H9 (cell line): ENCODE results near the gene HECW1. TPM values are rescaled to one million over a fixed set of nuclear protein-coding genes. Genes with fewer than 3 reads are reported as not detected.

Source experiments
- DNase-seq: peaks from one replicate; pipeline ENCODE4 v3.0.0-alpha.2; 2017
- H2AFZ ChIP-seq: one replicate; pipeline ENCODE4 v1.6.1; 2013; ENCODE audit warnings: mild to moderate bottlenecking, low read length, control low read depth, moderate library complexity
- H2AK5ac ChIP-seq: 2 replicates; pipeline ENCODE4 v1.6.1; 2013; ENCODE audit warnings: low read length, control low read depth, mixed read lengths; ENCODE audit not compliant: insufficient read length
- H2BK120ac ChIP-seq: one replicate; pipeline ENCODE4 v1.6.1; 2013; ENCODE audit warnings: low read depth, mild to moderate bottlenecking, low read length, control low read depth, inconsistent platforms; ENCODE audit not compliant: poor library complexity, severe bottlenecking
- H2BK12ac ChIP-seq: 2 replicates; pipeline ENCODE4 v1.6.1; 2013; ENCODE audit warnings: low read length, control low read depth, mixed read lengths, low read depth; ENCODE audit not compliant: insufficient read length
- H2BK15ac ChIP-seq: 2 replicates; pipeline ENCODE4 v1.6.1; 2013; ENCODE audit warnings: low read depth, low read length, control low read depth
- H2BK20ac ChIP-seq: one replicate; pipeline ENCODE4 v1.6.1; 2013; ENCODE audit warnings: low read depth, mild to moderate bottlenecking, low read length, control low read depth, inconsistent platforms; ENCODE audit not compliant: poor library complexity, severe bottlenecking
- H2BK5ac ChIP-seq: 2 replicates; pipeline ENCODE4 v1.6.1; 2013; ENCODE audit warnings: low read length, control low read depth, mixed read lengths; ENCODE audit not compliant: insufficient read length
- H3K14ac ChIP-seq: 2 replicates; pipeline ENCODE4 v1.6.1; 2013; ENCODE audit warnings: low read length, control low read depth; ENCODE audit not compliant: insufficient read depth
- H3K18ac ChIP-seq: 2 replicates; pipeline ENCODE4 v1.6.1; 2013; ENCODE audit warnings: low read depth, mild to moderate bottlenecking, mixed read lengths, low read length, control low read depth; ENCODE audit not compliant: insufficient read length
- H3K23ac ChIP-seq: 2 replicates; pipeline ENCODE4 v1.6.1; 2013; ENCODE audit warnings: low read length, control low read depth, mixed read lengths, low read depth; ENCODE audit not compliant: insufficient read length
- H3K23me2 ChIP-seq: 2 replicates; pipeline ENCODE4 v1.6.1; 2013; ENCODE audit warnings: low read depth, mild to moderate bottlenecking, mixed read lengths, low read length, control low read depth; ENCODE audit not compliant: insufficient read length, poor library complexity, severe bottlenecking
- H3K27ac ChIP-seq: 2 replicates; pipeline ENCODE4 v1.5.1; 2013; ENCODE audit warnings: low read length, control low read depth, mixed read lengths, low read depth; ENCODE audit not compliant: insufficient read length
- H3K27me3 ChIP-seq: 2 replicates; pipeline ENCODE4 v1.6.1; 2013; ENCODE audit warnings: low read length, control low read depth, inconsistent platforms; ENCODE audit not compliant: insufficient read depth
- H3K4ac ChIP-seq: 2 replicates; pipeline ENCODE4 v1.6.1; 2013; ENCODE audit warnings: low read depth, mild to moderate bottlenecking, control low read depth, inconsistent platforms, low read length, moderate library complexity
- H3K4me1 ChIP-seq: 2 replicates; pipeline ENCODE4 v1.6.1; 2013; ENCODE audit warnings: low read length, control low read depth, inconsistent platforms; ENCODE audit not compliant: insufficient read depth
- H3K4me2 ChIP-seq: 2 replicates; pipeline ENCODE4 v1.6.1; 2013; ENCODE audit warnings: low read length, control low read depth, mixed read lengths; ENCODE audit not compliant: insufficient read length, insufficient read depth
- H3K56ac ChIP-seq: 2 replicates; pipeline ENCODE4 v1.6.1; 2013; ENCODE audit warnings: low read depth, mild to moderate bottlenecking, mixed read lengths, low read length, control low read depth; ENCODE audit not compliant: insufficient read length
- H3K79me1 ChIP-seq: 2 replicates; pipeline ENCODE4 v1.6.1; 2013; ENCODE audit warnings: low read depth, mild to moderate bottlenecking, moderate library complexity, low read length, control low read depth, inconsistent platforms; ENCODE audit not compliant: insufficient read depth, poor library complexity, severe bottlenecking
- H3K79me2 ChIP-seq: 2 replicates; pipeline ENCODE4 v1.6.1; 2013; ENCODE audit warnings: low read length, control low read depth, inconsistent platforms; ENCODE audit not compliant: insufficient read depth
- H3K9ac ChIP-seq: 2 replicates; pipeline ENCODE4 v1.6.1; 2013; ENCODE audit warnings: low read length, control low read depth, mixed read lengths; ENCODE audit not compliant: insufficient read length; ENCODE audit errors: extremely low read depth
- H3K9me3 ChIP-seq: one replicate; pipeline ENCODE4 v1.6.1; 2013; ENCODE audit warnings: low read depth, low read length, inconsistent platforms; ENCODE audit not compliant: control insufficient read depth
- H3T11ph ChIP-seq: one replicate; pipeline ENCODE4 v1.6.1; 2013; ENCODE audit warnings: mild to moderate bottlenecking, low read length, control low read depth, inconsistent platforms
- H4K20me1 ChIP-seq: one replicate; pipeline ENCODE4 v1.6.1; 2013; ENCODE audit not compliant: control insufficient read depth, insufficient read length, insufficient read depth
- H4K5ac ChIP-seq: 2 replicates; pipeline ENCODE4 v1.6.1; 2013; ENCODE audit warnings: low read depth, mild to moderate bottlenecking, mixed read lengths, low read length, control low read depth; ENCODE audit not compliant: insufficient read length
- H4K8ac ChIP-seq: replicated peaks from 2 replicates; pipeline ENCODE4 v1.6.1; 2013; ENCODE audit warnings: low read length, control low read depth, mixed read lengths, low read depth; ENCODE audit not compliant: insufficient read length
- H4K91ac ChIP-seq: 2 replicates; pipeline ENCODE4 v1.6.1; 2013; ENCODE audit warnings: low read depth, mild to moderate bottlenecking, moderate library complexity, mixed read lengths, low read length, control low read depth; ENCODE audit not compliant: insufficient read length
- H3K27ac Mint-ChIP-seq, 3 experiments: 2 replicates in 2 of 3; 3 replicates in 1 of 3; pipeline ENCODE4 v1.8.0; 2020 to 2021; ENCODE audit warnings: mixed read lengths in 3 of 3, mild to moderate bottlenecking in 1 of 3, moderate library complexity in 1 of 3
- H3K27me3 Mint-ChIP-seq: 2 replicates; pipeline ENCODE4 v1.8.0; 2021; ENCODE audit warnings: low read depth, mild to moderate bottlenecking, moderate library complexity, mixed read lengths
- H3K36me3 Mint-ChIP-seq, 3 experiments: 2 replicates in 2 of 3; 3 replicates in 1 of 3; pipeline ENCODE4 v1.8.0; 2020 to 2021; ENCODE audit warnings: low read depth in 3 of 3, mixed read lengths in 3 of 3; ENCODE audit not compliant: insufficient read depth in 1 of 3
- H3K4me1 Mint-ChIP-seq, 2 experiments: 2 replicates each; pipeline ENCODE4 v1.8.0; 2020; ENCODE audit warnings: mixed read lengths in 2 of 2
- H3K4me3 Mint-ChIP-seq, 2 experiments: 2 replicates in 1 of 2; 3 replicates in 1 of 2; pipeline ENCODE4 v1.8.0; 2020 to 2021; ENCODE audit warnings: mild to moderate bottlenecking in 2 of 2, mixed read lengths in 2 of 2, moderate library complexity in 1 of 2
- H3K9me3 Mint-ChIP-seq, 2 experiments: 2 replicates in 1 of 2; 3 replicates in 1 of 2; pipeline ENCODE4 v1.8.0; 2020; ENCODE audit warnings: mild to moderate bottlenecking in 2 of 2, mixed read lengths in 2 of 2, moderate library complexity in 1 of 2
- WGBS: extraction: QIAGEN DNeasy Blood & Tissue Kit; methylation state at CpG from one replicate; pipeline ENCODE4 v1.1.7; 2013; ENCODE audit warnings: missing lambda C conversion rate, low lambda C conversion rate, mixed read lengths; ENCODE audit not compliant: insufficient read length; ENCODE audit errors: extremely low coverage; 5-methylcytosine and 5-hydroxymethylcytosine counted together
- total RNA-seq: library from RNA; stranded (reverse); gene quantifications from 2 replicates; pipeline ENCODE4 v1.2.1, GENCODE V29; 2021
- TF ChIP-seq, protein P1 (sequence below): fragments of 200-600 bp; sonication (generic); conservative IDR thresholded peaks from 3 replicates; pipeline ENCODE4 v1.8.0; 2021; ENCODE audit warnings: antibody characterized with exemption, mild to moderate bottlenecking

Gene HECW1
- total RNA-seq, 1 experiment from 2014 or later: 5.0 TPM

GRCh38 chr7:43508461-43508860, 396.0 kb downstream of the HECW1 start:
- Histone ChIP-seq H2BK20ac (no peak overlapping the region), H3K79me1 (no peaks in the 10 kb centered on the region), H4K20me1 (no peaks in the 10 kb centered on the region), H3K18ac (no peak overlapping the region), H2AFZ (no peak overlapping the region), H3T11ph (no peak overlapping the region), H2BK15ac (no peak overlapping the region), H3K4me2 (no peak overlapping the region), H3K79me2 (no peaks in the 10 kb centered on the region; the same call in 1 of the 2 replicates), H2AK5ac (no peak overlapping the region), H3K27ac (no peak overlapping the region), H4K5ac (no peak overlapping the region), H3K23me2 (no peaks in the 10 kb centered on the region), H2BK5ac (no peak overlapping the region), H3K27me3 (no peaks in the 10 kb centered on the region), H2BK120ac (no peak overlapping the region), H4K8ac (no peak overlapping the region), H3K4me1 (no peaks in the 10 kb centered on the region), H3K9ac (no peak overlapping the region), H3K56ac (no peak overlapping the region), H4K91ac (no peak overlapping the region), H3K23ac (no peak overlapping the region), H2BK12ac (no peak overlapping the region), H3K4ac (no peak overlapping the region), H3K9me3 (no peaks in the 10 kb centered on the region), H3K14ac (no peak overlapping the region)
- Mint-ChIP-seq H3K9me3 (no peaks in the 10 kb centered on the region), H3K36me3 (no peaks in the 10 kb centered on the region), H3K4me3 (no peak overlapping the region), H3K4me1 (peaks cover 6 to 11% of the 10 kb centered on the region in 2 experiments), H3K27ac (no peak overlapping the region), H3K27me3 (no peaks in the 10 kb centered on the region)
- TF ChIP-seq, protein P1, sequence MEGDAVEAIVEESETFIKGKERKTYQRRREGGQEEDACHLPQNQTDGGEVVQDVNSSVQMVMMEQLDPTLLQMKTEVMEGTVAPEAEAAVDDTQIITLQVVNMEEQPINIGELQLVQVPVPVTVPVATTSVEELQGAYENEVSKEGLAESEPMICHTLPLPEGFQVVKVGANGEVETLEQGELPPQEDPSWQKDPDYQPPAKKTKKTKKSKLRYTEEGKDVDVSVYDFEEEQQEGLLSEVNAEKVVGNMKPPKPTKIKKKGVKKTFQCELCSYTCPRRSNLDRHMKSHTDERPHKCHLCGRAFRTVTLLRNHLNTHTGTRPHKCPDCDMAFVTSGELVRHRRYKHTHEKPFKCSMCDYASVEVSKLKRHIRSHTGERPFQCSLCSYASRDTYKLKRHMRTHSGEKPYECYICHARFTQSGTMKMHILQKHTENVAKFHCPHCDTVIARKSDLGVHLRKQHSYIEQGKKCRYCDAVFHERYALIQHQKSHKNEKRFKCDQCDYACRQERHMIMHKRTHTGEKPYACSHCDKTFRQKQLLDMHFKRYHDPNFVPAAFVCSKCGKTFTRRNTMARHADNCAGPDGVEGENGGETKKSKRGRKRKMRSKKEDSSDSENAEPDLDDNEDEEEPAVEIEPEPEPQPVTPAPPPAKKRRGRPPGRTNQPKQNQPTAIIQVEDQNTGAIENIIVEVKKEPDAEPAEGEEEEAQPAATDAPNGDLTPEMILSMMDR: no peak
- DNase-seq: no peak
- WGBS: no CpG with 5 or more reads among the region's 1 CpG
